Panc1 (cell line): ENCODE results near the gene B4GALT3.

Experiments used
- POLR2AphosphoS5 ChIP-seq: IDR thresholded peaks from 2 replicates; pipeline ENCODE4 v1.6.1; 2012; ENCODE audit warnings: mild to moderate bottlenecking, low read depth, low read length, moderate library complexity
- REST ChIP-seq, 2 experiments: IDR thresholded peaks; 2 replicates each; pipeline ENCODE4 v1.6.1; 2011 to 2012; ENCODE audit warnings: low read depth in 2 of 2, control low read depth in 1 of 2, low read length in 1 of 2, mild to moderate bottlenecking in 1 of 2, moderate library complexity in 1 of 2; ENCODE audit not compliant: insufficient read depth in 1 of 2
- TF ChIP-seq, protein P1 (sequence below): fragments of 450-650 bp; IDR thresholded peaks from 2 replicates; pipeline ENCODE4 v1.5.1; 2017; ENCODE audit warnings: mild to moderate bottlenecking

DNA sequence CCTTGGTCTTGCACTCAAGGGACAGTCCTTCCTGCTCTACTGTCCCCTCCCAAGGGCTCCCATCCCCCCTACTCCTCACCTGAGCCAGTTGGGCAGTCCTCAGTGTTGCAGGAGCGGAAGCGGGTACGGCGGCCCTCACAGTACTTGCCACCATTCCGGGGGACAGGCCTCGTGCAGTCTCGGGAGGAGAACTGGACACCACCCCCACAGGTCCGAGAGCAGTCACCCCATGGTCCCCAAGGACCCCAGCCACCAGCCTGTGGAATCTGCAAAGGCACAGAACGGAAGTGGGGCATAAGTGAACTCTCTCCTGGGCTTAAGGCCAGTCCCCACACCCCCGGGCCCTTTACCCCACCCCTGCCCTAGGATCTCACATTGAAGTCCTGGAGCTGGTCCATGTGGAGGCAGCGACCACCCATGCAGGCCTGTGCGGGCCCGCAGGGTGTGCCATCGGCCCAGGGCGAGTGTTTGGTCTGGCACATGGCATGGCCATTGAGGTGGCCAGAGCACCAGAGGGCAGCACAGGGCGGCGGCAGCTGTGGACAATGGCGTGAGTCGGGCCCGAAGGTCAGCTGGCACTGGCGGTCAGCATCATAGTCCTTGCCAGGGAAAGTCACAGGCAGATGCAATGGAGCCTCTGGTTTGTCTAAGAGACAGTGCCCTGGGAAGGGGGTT is 16.4 kb upstream of the B4GALT3 start:
- TF ChIP-seq, protein P1, sequence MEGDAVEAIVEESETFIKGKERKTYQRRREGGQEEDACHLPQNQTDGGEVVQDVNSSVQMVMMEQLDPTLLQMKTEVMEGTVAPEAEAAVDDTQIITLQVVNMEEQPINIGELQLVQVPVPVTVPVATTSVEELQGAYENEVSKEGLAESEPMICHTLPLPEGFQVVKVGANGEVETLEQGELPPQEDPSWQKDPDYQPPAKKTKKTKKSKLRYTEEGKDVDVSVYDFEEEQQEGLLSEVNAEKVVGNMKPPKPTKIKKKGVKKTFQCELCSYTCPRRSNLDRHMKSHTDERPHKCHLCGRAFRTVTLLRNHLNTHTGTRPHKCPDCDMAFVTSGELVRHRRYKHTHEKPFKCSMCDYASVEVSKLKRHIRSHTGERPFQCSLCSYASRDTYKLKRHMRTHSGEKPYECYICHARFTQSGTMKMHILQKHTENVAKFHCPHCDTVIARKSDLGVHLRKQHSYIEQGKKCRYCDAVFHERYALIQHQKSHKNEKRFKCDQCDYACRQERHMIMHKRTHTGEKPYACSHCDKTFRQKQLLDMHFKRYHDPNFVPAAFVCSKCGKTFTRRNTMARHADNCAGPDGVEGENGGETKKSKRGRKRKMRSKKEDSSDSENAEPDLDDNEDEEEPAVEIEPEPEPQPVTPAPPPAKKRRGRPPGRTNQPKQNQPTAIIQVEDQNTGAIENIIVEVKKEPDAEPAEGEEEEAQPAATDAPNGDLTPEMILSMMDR: no peak; the same call in 1 of the 2 replicates
- TF ChIP-seq REST (IDR thresholded peaks at IDR 0.05; ENCODE audit: insufficient read depth in 1 of 2, low read depth in 2 of 2, low read length in 1 of 2) (no peak), POLR2AphosphoS5 (no peak)
